Limb (tissue), 2 donors: ENCODE data around the gene KDM5A.
"Not testable (repeated sequence)": the region's sequence is repeated elsewhere in the genome, so short reads cannot be mapped to it uniquely, and the experiment has no call there.

ENCODE experiments used
- DNase-seq, 2 donors: peaks; one replicate each; pipeline ENCODE4 v3.0.0-alpha.2; 2016; ENCODE audit errors: extremely low spot score in 2 of 2

KDM5A gene

GRCh38 chr12:334125-334524 is 55.0 kb downstream of the KDM5A start:
- DNase-seq = no peak

GRCh38 chr12:332581-333205 is 56.4 kb downstream of the KDM5A start:
- DNase-seq = no peak

- no peak for DNase-seq
Measured at GRCh38 chr12:331287-331686, 57.8 kb downstream of the KDM5A start.

- DNase-seq = no peak
Measured at GRCh38 chr12:325906-326305, 63.2 kb downstream of the KDM5A start.

- DNase-seq = no peak
Measured at GRCh38 chr12:323507-323906, 65.6 kb downstream of the KDM5A start.

GRCh38 chr12:321606-322326 is 67.4 kb downstream of the KDM5A start:
- DNase-seq = no peak

GRCh38 chr12:318759-319515 is 70.2 kb downstream of the KDM5A start:
- DNase-seq = no peak

GRCh38 chr12:308511-308910 is 80.6 kb downstream of the KDM5A start:
- DNase-seq = no peak

- no peak for DNase-seq
Measured at GRCh38 chr12:307406-307805, 81.7 kb downstream of the KDM5A start.

GRCh38 chr12:304805-305204 is 84.3 kb downstream of the KDM5A start:
- DNase-seq = no peak

- not testable (repeated sequence) for DNase-seq
Measured at GRCh38 chr12:302766-303165, 86.4 kb downstream of the KDM5A start.

GRCh38 chr12:300166-300565 is 89.0 kb downstream of the KDM5A start:
- DNase-seq = not testable (repeated sequence)

GRCh38 chr12:299511-299910 is 89.6 kb downstream of the KDM5A start:
- DNase-seq = not testable (repeated sequence)

- DNase-seq = not testable (repeated sequence)
Measured at GRCh38 chr12:298059-298458, 91.1 kb downstream of the KDM5A start.

- no peak for DNase-seq
Measured at GRCh38 chr12:295132-295531, 94.0 kb downstream of the KDM5A start.

- DNase-seq = no peak
Measured at GRCh38 chr12:293199-293598, 95.9 kb downstream of the KDM5A start.

- no peak for DNase-seq
Measured at GRCh38 chr12:292186-292585, 96.9 kb downstream of the KDM5A start.

- DNase-seq = no peak
Measured at GRCh38 chr12:291153-291723, 97.9 kb downstream of the KDM5A start.

- no peak for DNase-seq
Measured at GRCh38 chr12:288687-289086, 100.4 kb downstream of the KDM5A start.

GRCh38 chr12:286531-287300 is 102.4 kb downstream of the KDM5A start:
- no peak for DNase-seq

- no peak for DNase-seq
Measured at GRCh38 chr12:278046-278445, 111.1 kb downstream of the KDM5A start.
